ENCODE data around the gene ADCK1. TPM values are rescaled to one million over a fixed set of nuclear protein-coding genes. Genes with fewer than 3 reads are reported as not detected.
A peak's percentile ranks its signal among the peaks of the same experiment; 100 is the strongest.
"Not testable (repeated sequence)": the region's sequence is repeated elsewhere in the genome, so short reads cannot be mapped to it uniquely, and the experiment has no call there.

The ADCK1 gene
- total RNA-seq, 4 donors from 2014 or later: 10.7 to 33.0 (median 18.9) TPM

DNA sequence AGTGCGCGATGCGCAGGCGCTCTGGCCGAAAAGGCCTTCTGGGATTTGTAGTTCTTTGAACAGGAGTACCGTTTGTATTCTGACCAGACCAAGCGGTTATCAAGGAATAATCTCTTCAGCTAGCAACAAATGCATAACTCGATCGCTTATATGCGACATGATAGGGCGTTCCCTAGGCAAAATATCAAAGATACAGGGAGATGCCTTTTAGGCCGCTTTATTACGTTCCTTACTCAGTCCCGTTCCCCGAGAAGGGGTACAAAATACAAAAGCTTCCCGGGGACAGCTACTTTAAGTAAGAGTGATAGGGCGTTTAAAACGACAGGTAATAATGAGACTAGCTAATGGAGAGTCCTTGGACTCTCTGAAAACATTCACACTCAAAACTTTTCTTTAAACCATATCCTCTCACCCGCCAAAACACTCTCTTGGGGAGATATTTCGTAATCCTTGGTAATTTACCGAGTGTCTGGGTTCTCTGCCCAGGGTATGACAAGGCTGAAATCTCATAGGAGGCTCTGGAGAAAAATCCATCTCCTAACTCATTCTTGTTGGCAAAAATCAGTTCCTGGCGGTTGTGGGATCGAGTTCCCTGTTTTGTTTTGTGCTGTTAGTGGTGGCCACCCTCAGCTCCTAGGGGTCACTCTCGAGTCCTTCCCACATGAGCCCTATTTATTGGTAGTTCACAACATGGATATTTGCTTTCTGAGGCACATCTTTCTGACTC lies 38.5 kb upstream of the ADCK1 start:
- H3K9me3 ChIP-seq: no peaks in the 10 kb centered on the region
- no peaks in the 10 kb centered on the region for H3K36me3 ChIP-seq
- TF ChIP-seq, protein P1, sequence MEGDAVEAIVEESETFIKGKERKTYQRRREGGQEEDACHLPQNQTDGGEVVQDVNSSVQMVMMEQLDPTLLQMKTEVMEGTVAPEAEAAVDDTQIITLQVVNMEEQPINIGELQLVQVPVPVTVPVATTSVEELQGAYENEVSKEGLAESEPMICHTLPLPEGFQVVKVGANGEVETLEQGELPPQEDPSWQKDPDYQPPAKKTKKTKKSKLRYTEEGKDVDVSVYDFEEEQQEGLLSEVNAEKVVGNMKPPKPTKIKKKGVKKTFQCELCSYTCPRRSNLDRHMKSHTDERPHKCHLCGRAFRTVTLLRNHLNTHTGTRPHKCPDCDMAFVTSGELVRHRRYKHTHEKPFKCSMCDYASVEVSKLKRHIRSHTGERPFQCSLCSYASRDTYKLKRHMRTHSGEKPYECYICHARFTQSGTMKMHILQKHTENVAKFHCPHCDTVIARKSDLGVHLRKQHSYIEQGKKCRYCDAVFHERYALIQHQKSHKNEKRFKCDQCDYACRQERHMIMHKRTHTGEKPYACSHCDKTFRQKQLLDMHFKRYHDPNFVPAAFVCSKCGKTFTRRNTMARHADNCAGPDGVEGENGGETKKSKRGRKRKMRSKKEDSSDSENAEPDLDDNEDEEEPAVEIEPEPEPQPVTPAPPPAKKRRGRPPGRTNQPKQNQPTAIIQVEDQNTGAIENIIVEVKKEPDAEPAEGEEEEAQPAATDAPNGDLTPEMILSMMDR (IDR thresholded peaks at IDR 0.05): peak in 1 of 6 experiments; percentile 2
- no peak for TF ChIP-seq POLR2A (IDR thresholded peaks at IDR 0.05)
- no peaks in the 10 kb centered on the region for H3K27me3 ChIP-seq
- DNase-seq: peak in 1 of 3 donors; percentile 53
- peak overlapping the region; percentile 84 to 93 (median 86) for H3K27ac ChIP-seq
- H3K4me1 ChIP-seq: peaks cover 0 to 15% (median 10%) of the 10 kb centered on the region in 4 donors
- H3K4me3 ChIP-seq: peak overlapping the region; percentile 66 to 89 (median 72)

DNA sequence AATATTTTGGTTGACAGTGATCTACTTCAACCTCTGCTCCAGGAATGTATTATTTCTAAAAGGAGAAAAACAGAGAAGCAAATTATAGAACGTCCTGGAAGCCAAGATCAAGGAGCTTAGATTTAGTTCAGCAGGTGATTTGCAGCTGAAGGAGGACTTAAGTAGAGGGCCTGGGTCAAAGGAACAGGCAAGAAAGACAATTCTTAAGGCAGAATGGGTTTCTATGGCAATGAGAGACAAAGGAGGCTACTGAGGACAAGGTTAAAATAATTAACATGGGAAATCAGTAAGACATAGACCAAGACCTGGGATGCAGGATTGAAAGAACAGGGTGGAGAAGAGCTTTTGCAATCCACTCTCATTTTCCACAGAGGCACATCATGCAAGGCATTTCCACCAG lies 36.6 kb upstream of the ADCK1 start:
- no peak for TF ChIP-seq POLR2A (IDR thresholded peaks at IDR 0.05)
- TF ChIP-seq, protein P1 (IDR thresholded peaks at IDR 0.05): no peak
- no peaks in the 10 kb centered on the region for H3K27me3 ChIP-seq
- H3K4me1 ChIP-seq: peaks cover 0 to 15% (median 10%) of the 10 kb centered on the region in 4 donors
- H3K4me3 ChIP-seq: no peak overlapping the region
- H3K36me3 ChIP-seq: no peaks in the 10 kb centered on the region
- H3K9me3 ChIP-seq: no peaks in the 10 kb centered on the region
- H3K27ac ChIP-seq: no peak overlapping the region
- no peak for DNase-seq

DNA sequence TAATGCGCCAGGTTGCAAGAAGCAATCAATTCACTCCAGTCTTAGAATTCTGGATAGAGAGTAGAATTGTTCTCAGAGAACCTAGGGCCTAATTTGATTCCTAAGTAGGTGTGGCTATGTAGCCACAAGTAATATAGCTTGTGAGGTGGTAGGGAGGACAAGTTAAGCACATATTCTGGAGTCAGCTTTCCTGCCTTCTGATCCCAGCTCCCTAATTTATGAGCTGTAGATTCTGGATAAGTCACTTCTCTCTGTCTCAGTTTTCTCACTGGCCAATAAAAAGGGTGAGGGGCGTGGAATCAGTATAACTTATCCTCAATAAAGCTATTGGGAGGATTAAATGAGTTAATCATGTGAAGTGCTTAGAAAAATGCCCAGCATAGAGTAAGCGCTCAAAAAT lies 35.9 kb upstream of the ADCK1 start:
- DNase-seq: no peak

DNA sequence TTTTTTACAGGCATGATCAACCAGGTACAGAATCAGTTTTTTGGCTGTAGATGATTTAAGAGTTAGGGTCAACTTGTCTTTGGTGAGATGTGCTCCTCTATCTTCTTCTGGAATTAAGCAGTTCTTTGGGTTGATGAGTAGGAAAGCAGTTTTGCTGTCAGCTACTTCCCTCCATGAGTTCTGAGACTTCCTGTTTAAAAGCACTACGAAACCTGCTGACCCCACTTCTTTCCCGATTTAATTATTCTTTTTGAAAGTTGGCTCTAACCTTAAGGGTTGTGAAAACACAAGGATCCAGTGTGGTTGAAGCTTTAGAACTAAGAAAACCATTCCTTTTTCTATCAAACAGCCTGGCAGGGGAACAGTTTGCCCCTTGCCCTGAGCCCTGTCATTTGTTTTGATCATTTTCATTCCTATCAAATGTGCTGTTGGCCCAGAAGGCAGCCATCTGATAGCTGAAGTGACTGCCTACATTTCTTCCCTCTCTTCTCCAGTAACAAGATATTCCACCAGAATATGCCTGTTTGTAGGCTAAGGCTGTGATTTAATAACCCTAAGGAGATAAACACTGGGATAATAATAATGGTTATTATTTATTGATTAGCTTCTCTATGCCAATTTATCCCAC lies 31.4 kb upstream of the ADCK1 start:
- not testable (repeated sequence) for DNase-seq, H3K9me3 ChIP-seq, H3K36me3 ChIP-seq, H3K4me1 ChIP-seq, H3K27ac ChIP-seq, H3K27me3 ChIP-seq, H3K4me3 ChIP-seq

More for the DNA sequence above, 35.9 kb upstream of the ADCK1 start:
- Histone ChIP-seq H3K4me3 (no peak overlapping the region), H3K27ac (no peak overlapping the region), H3K4me1 (peaks cover 0 to 12% (median 10%) of the 10 kb centered on the region in 4 donors), H3K9me3 (no peaks in the 10 kb centered on the region), H3K27me3 (no peaks in the 10 kb centered on the region), H3K36me3 (no peaks in the 10 kb centered on the region)
- TF ChIP-seq POLR2A (IDR thresholded peaks at IDR 0.05): no peak
- TF ChIP-seq, protein P1 (IDR thresholded peaks at IDR 0.05): no peak

DNA sequence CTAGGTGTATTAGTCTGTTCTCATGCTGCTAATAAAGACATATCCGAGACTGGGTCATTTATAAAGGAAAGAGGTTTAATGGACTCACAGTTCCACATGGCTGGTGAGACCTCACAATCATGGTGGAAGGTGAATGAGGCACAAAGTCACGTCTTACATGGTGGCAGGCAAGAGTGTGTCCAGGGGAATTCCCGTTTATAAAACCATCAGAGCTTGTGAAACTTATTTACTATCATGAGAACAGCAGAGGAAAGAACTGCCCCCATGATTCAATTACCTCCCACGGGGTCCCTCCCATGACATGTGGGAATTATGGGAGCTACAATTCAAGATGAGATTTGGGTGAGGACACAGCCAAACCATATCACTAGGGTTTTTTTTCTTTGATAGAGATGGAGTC lies 25.9 kb upstream of the ADCK1 start:
- not testable (repeated sequence) for DNase-seq, H3K4me3 ChIP-seq, H3K27ac ChIP-seq, H3K36me3 ChIP-seq, H3K27me3 ChIP-seq, H3K9me3 ChIP-seq, H3K4me1 ChIP-seq

DNA sequence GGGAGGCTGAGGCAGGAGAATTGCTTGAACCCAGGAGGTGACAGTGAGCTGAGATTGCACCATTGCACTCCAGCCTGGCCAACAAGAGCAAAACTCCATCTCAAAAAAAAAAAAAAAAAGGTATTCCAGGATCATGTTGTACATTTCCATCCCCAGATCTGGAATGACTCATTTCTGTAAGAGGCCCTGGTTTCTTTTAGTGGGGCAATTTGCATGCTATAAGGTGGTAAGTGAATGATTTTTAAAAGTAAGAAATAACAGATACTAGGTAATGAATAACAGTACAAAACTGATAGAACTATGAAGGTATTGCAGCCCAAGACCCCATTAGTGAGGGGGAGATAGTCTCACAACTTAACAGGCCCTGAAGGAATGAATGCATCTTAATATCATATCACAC lies 17.7 kb upstream of the ADCK1 start:
- Histone ChIP-seq H3K4me3 (no peak overlapping the region), H3K27me3 (no peaks in the 10 kb centered on the region), H3K36me3 (no peaks in the 10 kb centered on the region), H3K9me3 (no peaks in the 10 kb centered on the region), H3K4me1 (no peaks in the 10 kb centered on the region), H3K27ac (no peak overlapping the region)
- TF ChIP-seq, protein P1 (IDR thresholded peaks at IDR 0.05): no peak
- no peak for TF ChIP-seq POLR2A (IDR thresholded peaks at IDR 0.05)
- DNase-seq: no peak

Data from Peyer's patch (tissue), 4 donors.